ENCODE measurements around the gene FLRT2.

GRCh38 chr14:85519661-85520305 lies 10.2 kb upstream of the FLRT2 start:
- TF ChIP-seq POLR2A (IDR thresholded peaks at IDR 0.05) (no peak), CTCF (IDR thresholded peaks at IDR 0.05) (no peak)
